ENCODE data around the gene GALT. TPM values are rescaled to one million over a fixed set of nuclear protein-coding genes. Genes with fewer than 3 reads are reported as not detected.

Gene GALT
- total and polyA plus RNA-seq, 2 donors (not counting 1 experiment from before 2014, with no cell fraction given), result 111 to 167 TPM

DNA sequence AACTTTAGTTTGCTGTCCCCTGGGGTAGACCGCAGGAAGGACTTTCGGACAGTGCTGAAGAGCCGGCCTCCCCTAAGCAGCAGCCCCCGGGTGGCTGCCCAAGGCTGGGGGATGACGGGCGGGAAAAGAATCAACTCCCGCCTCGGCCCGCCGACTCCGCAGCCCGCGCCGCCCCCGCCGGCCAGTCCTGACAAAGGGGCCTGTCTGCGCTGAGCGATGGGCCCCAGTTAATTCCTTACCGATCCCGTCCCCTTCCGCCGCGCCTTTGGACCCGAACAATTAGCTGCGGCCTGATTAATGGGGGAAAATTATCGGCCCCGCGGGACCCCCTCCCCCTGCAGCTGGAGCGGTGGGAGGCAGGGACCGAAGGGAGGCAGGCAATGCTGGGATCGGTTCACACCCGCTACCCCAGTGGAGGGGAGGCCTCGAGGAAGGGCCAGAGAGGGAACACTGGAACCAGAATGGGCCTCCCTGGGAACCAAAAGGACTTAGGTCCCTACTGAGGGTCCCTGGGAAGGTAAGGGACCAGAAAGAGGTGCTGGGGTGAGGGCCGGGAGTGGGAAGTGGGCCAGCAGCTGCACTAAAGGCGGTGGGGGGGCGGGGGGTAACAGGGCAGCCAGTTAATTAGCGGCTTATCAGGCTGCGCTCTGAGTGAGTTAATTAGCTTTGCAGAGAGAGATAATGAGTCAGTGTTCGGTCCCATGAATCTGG, 21.8 kb upstream of the GALT start:
- Histone ChIP-seq H3K4me2 (replicated peaks; ENCODE audit: low read depth, low read length, poor library complexity, severe bottlenecking) (peak overlapping the region; percentile 70), H3K4me1 (ENCODE audit: control insufficient read depth in 2 of 2, insufficient read depth in 2 of 2, low read length in 2 of 2) (peaks cover 46 to 58% of the 10 kb centered on the region in 2 donors), H3K27me3 (replicated peaks in 1 of 4; ENCODE audit: control extremely low read depth in 1 of 4, control insufficient read depth in 3 of 4, insufficient read depth in 4 of 4, low read length in 3 of 4) (peaks cover 0 to 85% (median 68%) of the 10 kb centered on the region in 4 experiments), H2AFZ (ENCODE audit: insufficient read depth, low read depth, low read length, poor library complexity, severe bottlenecking) (no peak overlapping the region), H4K20me1 (ENCODE audit: control insufficient read depth, insufficient read depth, low read length, poor library complexity, severe bottlenecking) (peaks cover 6% of the 10 kb centered on the region), H3K9me3 (ENCODE audit: control extremely low read depth in 1 of 3, control insufficient read depth in 2 of 3, insufficient read depth in 1 of 3, low read length in 2 of 3) (peaks cover 0 to 45% (median 1%) of the 10 kb centered on the region in 3 donors), H3K9ac (ENCODE audit: low read length) (no peak overlapping the region), H3K4me3 (ENCODE audit: control extremely low read depth in 1 of 5, extremely low read depth in 1 of 5, insufficient read depth in 1 of 5, low read depth in 2 of 5, low read length in 4 of 5) (peak overlapping the region in 1 of 5 experiments; percentile 6), H3K27ac (ENCODE audit: low read length in 2 of 2) (no peak overlapping the region), H3K79me2 (ENCODE audit: control insufficient read depth, insufficient read depth, low read length) (peaks cover 16% of the 10 kb centered on the region), H3K36me3 (replicated peaks in 1 of 2; ENCODE audit: control extremely low read depth in 1 of 2, control insufficient read depth in 1 of 2, extremely low read depth in 1 of 2, insufficient read depth in 2 of 2, low read length in 1 of 2) (no peaks in the 10 kb centered on the region)
- POLR2A ChIA-PET, result interaction anchor here (0.5 kb wide), 2 partner anchors 86 to 853 kb away, joined by 3 to 8 read pairs; no protein-coding TSS in a partner anchor
- intact Hi-C loops (cut with micrococcal nuclease), result no loop called here
- peaks cover 69% of the 10 kb centered on the region for H3K27me3 Mint-ChIP-seq
- no peak for DNase-seq
- 19% methylated on average over 39 of the region's 39 CpGs for whole genome bisulfite sequencing (ENCODE audit: insufficient coverage)
- CTCF ChIA-PET, result interaction anchor here (1.2 to 7.6 kb wide), 3 partner anchors 9 to 33 kb away, joined by 3 to 64 read pairs (median 6); no protein-coding TSS in a partner anchor
- H3K4me1 Mint-ChIP-seq, result peaks cover 40% of the 10 kb centered on the region
- TF ChIP-seq CTCF (IDR thresholded peaks at IDR 0.05) (no peak), EZH2 (IDR thresholded peaks at IDR 0.05; ENCODE audit: borderline replicate concordance, insufficient read depth, low read depth, low read length, poor library complexity, severe bottlenecking) (peak; percentile 76)
- H3K4me3 Mint-ChIP-seq, result no peak overlapping the region
- ATAC-seq (ENCODE audit: low read depth), result no peak
- H3K27ac Mint-ChIP-seq, result no peak overlapping the region
- H3K9me3 Mint-ChIP-seq (ENCODE audit: insufficient read depth), result no peaks in the 10 kb centered on the region

- H3K36me3 ChIP-seq (replicated peaks in 1 of 2; ENCODE audit: control extremely low read depth in 1 of 2, control insufficient read depth in 1 of 2, extremely low read depth in 1 of 2, insufficient read depth in 2 of 2, low read length in 1 of 2), result no peaks in the 10 kb centered on the region
- H3K27me3 ChIP-seq (replicated peaks in 1 of 4; ENCODE audit: control extremely low read depth in 1 of 4, control insufficient read depth in 3 of 4, insufficient read depth in 4 of 4, low read length in 3 of 4), result peaks cover 0 to 89% (median 69%) of the 10 kb centered on the region in 4 experiments
- H3K27ac ChIP-seq (ENCODE audit: low read length in 2 of 2), result no peak overlapping the region
- no peak overlapping the region for H3K4me3 ChIP-seq (ENCODE audit: control extremely low read depth in 1 of 5, extremely low read depth in 1 of 5, insufficient read depth in 1 of 5, low read depth in 2 of 5, low read length in 4 of 5)
- DNase-seq (no peak), ATAC-seq (ENCODE audit: low read depth) (no peak)
- POLR2A ChIA-PET, result interaction anchor here (0.5 kb wide), 2 partner anchors 86 to 852 kb away, joined by 3 to 8 read pairs; no protein-coding TSS in a partner anchor
- Mint-ChIP-seq H3K9me3 (ENCODE audit: insufficient read depth) (no peaks in the 10 kb centered on the region), H3K4me1 (peaks cover 35% of the 10 kb centered on the region), H3K4me3 (peak overlapping the region; percentile 29), H3K27me3 (peaks cover 72% of the 10 kb centered on the region), H3K27ac (no peak overlapping the region)
- no peak overlapping the region for H3K4me2 ChIP-seq (replicated peaks; ENCODE audit: low read depth, low read length, poor library complexity, severe bottlenecking)
- H4K20me1 ChIP-seq (ENCODE audit: control insufficient read depth, insufficient read depth, low read length, poor library complexity, severe bottlenecking), result peaks cover 6% of the 10 kb centered on the region
- H2AFZ ChIP-seq (ENCODE audit: insufficient read depth, low read depth, low read length, poor library complexity, severe bottlenecking), result no peak overlapping the region
- H3K4me1 ChIP-seq (ENCODE audit: control insufficient read depth in 2 of 2, insufficient read depth in 2 of 2, low read length in 2 of 2), result peaks cover 42 to 55% of the 10 kb centered on the region in 2 donors
- H3K79me2 ChIP-seq (ENCODE audit: control insufficient read depth, insufficient read depth, low read length), result peaks cover 11% of the 10 kb centered on the region
- H3K9ac ChIP-seq (ENCODE audit: low read length), result no peak overlapping the region
- intact Hi-C loops (cut with micrococcal nuclease), result no loop called here
- TF ChIP-seq EZH2 (IDR thresholded peaks at IDR 0.05; ENCODE audit: borderline replicate concordance, insufficient read depth, low read depth, low read length, poor library complexity, severe bottlenecking) (no peak), CTCF (IDR thresholded peaks at IDR 0.05) (no peak)
- CTCF ChIA-PET, result interaction anchor here (1.0 to 7.6 kb wide), 4 partner anchors 8 to 34 kb away, joined by 3 to 64 read pairs (median 4); no protein-coding TSS in a partner anchor
- peaks cover 0 to 45% (median 1%) of the 10 kb centered on the region in 3 donors for H3K9me3 ChIP-seq (ENCODE audit: control extremely low read depth in 1 of 3, control insufficient read depth in 2 of 3, insufficient read depth in 1 of 3, low read length in 2 of 3)
- 73% methylated on average over 3 of the region's 3 CpGs for WGBS (ENCODE audit: insufficient coverage)
Measured at GRCh38 chr9:34625186-34625486, 21.3 kb upstream of the GALT start.
